Loucy (cell line): ENCODE measurements around the gene PLPP7.

Experiments
- CTCF ChIP-seq: fragments of 200-600 bp; sonication (generic); conservative IDR thresholded peaks from 2 replicates; pipeline ENCODE4 v1.5.1; 2014; ENCODE audit warnings: mild to moderate bottlenecking, antibody characterized with exemption, low read length
- EZH2phosphoT487 ChIP-seq: fragments of 200-600 bp; IDR thresholded peaks from 2 replicates; pipeline ENCODE4 v1.6.1; 2018; ENCODE audit warnings: antibody characterized with exemption, mild to moderate bottlenecking, moderate library complexity, borderline replicate concordance

- TF ChIP-seq CTCF = no peak
- TF ChIP-seq EZH2phosphoT487 = no peak
These were observed 15.3 kb downstream of the PLPP7 start for GRCh38 chr9:131304676-131305355.
